GM18519 (cell line): ENCODE data around the gene ZNF438.

Experiments
- ATAC-seq: cut with Tn5 transposase; IDR thresholded peaks from one replicate; pipeline ENCODE4 v1.9.1; 2021; ENCODE audit warnings: mild to moderate bottlenecking, moderate library complexity; ENCODE audit not compliant: unreplicated experiment, low FRiP score

The ZNF438 gene

DNA sequence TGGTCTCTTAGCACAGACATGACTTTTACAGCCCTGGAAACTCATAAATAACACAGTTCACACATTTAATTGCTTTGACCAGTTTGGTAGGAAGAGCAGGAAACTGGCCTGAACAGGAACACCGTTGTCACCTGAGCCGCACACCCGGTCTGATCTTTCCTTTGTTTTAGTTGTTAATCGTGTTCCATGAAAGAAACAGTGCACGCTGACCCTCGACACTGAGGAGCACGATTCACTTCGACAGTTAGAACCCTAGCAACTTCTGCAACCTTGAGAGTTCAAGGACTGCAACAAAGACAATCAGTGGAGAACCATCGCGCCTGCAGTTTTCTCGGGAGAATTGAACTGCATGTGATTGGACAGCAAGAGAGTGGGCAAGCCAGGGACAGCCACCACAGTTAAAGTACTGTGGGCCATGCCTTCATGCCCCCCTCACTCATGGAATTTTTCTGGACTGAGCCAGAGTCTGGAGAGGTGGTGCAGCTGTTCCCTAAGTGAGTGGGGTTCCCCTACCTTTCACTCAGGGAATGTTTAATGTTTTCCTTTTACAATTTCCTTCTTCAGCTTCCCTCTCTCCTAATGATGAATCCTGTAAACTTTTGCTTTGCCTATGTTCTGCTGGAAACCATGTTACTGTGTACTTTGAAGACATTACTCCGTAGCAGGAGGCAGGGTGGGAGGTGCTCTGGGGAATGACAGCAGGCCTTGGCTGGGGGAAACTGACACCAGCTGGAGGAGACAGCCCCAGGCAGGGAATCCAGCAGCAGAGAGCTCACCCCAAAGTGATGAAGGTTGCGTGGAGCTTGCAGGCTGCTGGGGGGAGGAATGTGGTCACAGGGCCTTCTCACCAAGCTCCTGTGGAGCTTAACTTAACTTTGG, 198.7 kb downstream of the ZNF438 start:
- ATAC-seq, result no peak

DNA sequence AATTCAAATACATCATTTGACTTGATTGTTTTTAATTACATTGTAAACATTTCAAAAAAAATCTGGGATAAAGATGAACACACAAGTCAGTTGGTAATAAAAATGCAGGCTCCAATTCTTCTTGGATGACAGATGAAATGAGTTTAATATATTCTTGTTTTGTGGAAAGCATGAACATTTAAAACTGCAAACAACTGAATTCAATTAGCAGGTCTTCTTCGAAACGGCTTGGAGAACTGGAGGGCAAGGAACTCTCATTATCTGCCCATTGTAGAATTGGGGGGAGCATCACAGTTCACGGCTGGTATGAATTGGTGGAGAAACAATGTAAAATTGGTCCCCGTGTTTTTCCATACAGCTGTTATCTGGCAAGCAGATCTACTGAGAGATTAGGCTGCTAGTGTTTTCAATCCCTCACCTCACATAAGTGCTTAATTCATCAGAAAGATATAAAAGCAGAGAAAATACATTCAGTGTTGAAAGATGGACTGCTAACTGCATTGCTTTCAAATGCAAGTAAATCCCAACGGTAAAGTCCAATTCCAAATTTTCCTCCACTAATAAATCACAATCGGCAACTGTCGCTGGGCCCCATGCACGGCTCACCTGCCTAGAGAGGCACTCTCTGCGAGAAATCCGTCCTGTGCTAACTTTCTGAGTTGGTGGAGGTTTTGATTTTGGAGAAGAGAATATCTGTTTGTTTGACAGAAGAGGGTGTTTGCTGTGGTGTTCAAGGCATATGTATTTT, 199.5 kb downstream of the ZNF438 start:
- no peak for ATAC-seq

- ATAC-seq, result no peak
Observed at GRCh38 chr10:30831426-30831825, 200.2 kb downstream of the ZNF438 start.

- no peak for ATAC-seq
Observed at GRCh38 chr10:30830315-30831230, 201.1 kb downstream of the ZNF438 start.

DNA sequence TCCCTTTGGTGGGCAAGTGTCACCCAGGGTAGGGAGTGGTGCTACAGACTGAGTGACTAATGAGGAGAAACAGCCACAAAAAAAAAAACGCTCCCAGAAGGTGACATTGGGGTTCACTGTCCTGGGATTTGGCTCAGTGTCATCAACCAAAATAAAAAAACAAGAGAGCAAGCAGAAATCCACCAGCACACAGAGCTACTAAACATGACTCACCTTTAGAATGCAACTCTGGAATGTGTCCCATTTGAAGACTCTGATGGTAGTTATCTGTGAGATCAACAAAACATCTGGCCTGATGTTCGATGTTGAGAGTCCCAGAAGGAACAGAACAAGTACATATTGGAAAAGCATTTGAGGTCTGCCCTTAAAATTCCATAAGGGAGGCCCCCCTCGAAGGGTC, 201.8 kb downstream of the ZNF438 start:
- no peak for ATAC-seq

DNA sequence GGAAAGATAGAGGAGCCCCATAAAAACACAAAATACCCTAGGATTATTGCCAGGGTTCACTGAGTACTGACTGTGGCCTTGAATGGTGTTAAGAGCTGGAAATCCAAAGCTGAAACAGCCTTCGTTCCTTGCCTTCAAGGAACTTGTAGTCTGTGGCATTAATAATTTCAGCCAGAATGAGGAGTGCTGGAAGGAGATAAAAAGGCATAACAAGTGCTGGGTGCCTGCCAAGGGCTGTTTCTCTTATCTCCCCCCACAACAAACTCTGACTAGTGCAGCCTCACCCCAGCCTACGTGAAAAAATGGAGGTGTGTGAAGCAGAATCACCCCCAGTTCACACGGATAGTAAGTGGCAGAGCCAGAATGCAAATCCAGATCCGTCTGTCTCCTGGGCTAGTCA, 203.0 kb downstream of the ZNF438 start:
- no peak for ATAC-seq

DNA sequence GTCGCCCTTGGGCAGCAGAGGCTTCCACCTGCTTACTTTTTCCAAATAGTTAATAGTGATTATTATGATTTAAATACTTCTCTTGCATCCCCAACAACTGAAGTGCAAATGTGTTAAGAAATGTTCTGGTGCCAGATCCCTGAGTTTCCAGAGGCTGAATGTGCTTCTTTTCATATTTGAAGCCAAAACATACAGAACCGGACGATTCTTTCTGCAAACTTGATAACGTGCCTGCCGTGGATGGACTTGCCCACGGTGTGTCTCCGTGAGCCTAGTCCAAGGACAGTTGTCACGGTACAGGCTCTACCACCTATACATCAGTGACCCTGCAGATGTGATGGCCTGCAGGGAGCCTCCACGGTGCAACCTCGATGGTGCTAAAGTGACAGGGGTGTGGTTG, 203.5 kb downstream of the ZNF438 start:
- no peak for ATAC-seq

- no peak for ATAC-seq
Observed at GRCh38 chr10:30827531-30828120, 204.0 kb downstream of the ZNF438 start.

- ATAC-seq, result no peak
Observed at GRCh38 chr10:30826679-30827078, 205.0 kb downstream of the ZNF438 start.

DNA sequence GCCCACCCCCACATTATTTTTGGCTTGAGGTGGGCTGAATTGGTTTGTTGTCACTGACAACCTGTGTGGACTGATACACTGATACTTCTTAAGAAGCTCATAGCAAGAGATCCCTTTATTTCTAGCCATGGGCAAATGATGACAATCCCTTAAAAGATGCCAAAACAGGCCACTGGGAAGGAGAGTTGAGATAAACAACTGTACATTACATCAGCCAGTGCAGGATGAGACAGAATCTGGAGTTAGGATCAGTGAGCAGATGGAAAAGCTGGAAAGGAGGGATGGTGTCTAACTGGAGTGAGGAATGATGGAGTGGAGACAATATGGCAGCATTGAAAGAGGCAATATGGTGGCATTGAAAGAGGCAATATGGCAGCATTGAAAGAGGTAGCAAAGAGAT, 206.2 kb downstream of the ZNF438 start:
- no peak for ATAC-seq

- ATAC-seq, result no peak
Observed at GRCh38 chr10:30825022-30825421, 206.6 kb downstream of the ZNF438 start.

DNA sequence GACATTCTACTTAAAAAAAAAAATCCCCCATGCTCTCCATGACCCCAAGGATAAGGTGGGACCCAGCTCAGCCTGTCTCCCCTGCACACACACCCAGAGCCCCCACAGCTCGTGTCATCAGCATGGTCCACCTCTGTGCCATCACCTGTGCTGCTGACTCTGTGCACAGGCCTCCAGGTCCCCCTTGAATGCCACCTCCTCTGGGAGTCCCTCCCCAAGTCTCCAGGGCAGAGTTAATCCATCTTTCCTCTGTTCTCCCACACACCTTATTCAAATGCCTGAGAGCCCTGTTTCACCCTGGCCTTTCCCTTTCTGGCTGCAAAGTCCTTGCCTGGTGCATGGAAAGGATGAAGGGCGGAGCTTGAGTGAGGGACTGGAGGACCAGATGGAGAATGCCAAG, 208.0 kb downstream of the ZNF438 start:
- no peak for ATAC-seq

GRCh38 chr10:30822693-30823465, 208.8 kb downstream of the ZNF438 start:
- ATAC-seq, result no peak

DNA sequence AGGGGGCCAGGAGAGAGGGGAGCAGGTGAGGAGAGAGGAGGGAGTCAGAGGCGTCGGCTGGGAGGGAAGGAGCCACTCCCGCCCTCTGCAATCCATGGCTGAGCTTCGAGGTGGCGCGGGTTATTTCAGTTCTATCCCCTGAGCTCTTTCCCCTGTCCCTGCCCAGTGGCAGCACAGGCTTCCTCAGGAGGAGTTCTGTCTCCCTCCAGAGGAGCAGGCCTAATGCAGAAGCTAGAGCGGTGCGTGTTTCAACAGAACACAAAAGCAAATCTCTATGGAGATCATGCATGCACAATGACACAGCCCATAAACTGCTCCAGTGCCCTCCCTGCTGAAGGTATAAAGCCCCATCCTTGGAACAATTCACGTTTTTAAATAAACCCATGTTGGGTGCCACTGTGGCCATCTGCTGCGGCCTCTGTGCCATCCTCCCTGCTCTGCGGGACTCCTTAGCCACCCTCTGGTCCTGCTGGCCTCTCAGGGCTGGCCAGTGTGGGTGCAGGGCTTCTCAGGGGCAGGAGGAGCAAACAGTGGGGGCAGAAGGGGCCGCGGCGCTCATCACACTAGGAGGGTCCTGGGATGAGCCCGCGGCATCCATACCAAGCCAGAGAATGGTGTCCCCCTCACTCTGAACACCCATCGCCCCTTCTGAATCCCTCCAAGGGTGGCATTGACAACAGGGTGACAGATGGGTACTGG, 209.5 kb downstream of the ZNF438 start:
- ATAC-seq, result no peak

DNA sequence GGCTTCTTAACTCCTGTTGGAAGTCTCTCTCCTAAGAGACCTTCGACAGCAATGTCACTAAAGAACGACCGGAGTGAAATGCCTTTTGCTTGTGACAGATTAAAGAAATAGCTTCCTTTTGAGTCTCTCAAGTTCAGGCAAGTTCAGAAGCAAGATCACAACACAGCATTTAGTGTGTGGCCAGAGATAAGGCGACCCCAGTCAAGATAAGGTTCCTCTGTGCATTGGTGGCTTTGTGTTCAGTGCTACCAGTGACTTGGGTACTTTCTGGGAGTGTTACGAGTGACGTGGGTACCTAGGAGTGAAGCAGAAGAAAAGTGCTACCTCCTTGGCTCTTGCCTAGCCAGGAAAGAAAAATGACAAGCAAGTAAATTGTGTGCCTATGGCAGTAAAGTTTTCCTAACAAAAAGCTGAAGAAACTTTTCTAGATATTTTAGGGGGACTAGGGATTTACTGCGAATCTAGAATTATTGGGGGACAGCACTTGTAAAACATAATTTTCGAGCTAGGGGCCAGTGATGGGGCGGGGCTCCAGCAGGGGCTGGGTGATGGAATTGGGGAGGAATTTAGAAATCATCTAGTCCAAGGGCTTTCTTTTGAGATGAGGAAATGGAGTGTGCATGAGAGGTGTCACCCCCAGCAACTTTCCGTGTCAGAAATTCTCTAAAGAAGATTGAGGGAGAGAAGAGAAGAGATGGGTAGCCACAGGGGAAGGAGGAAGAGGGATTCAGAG, 210.2 kb downstream of the ZNF438 start:
- ATAC-seq, result no peak

DNA sequence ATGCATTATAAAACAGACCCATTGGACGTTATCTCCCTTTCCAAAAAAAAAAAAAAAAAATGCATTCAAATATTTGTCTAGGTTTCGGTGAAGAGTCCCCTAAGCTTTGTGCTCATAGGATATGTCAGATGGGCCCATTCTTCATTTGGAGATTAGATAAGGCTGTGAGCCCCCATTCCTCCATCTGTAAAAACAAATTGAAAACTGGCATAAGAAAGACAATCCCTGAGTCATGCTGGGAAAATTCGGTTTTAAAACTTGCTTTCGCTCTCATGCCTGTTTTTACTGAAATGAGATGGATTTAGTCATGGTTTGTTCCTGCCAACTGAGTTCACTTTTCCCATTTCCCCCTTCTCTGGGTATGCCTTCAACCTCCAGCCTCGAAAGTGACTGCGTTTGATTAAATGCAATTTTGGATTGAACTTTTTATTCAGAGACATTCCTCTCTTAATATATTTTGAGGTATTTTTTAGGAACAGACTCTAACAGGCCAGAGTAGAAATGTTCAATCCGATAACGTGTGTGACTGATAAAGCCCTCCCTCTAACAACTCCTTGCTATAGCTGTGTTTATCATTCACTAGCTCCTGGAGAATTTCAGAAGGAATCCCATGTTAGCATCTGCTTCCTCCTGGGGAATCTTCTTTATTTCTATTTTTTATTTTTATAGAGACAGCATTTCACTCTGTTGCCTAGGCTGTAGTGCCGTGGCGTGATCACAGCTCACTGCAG, 211.2 kb downstream of the ZNF438 start:
- no peak for ATAC-seq

DNA sequence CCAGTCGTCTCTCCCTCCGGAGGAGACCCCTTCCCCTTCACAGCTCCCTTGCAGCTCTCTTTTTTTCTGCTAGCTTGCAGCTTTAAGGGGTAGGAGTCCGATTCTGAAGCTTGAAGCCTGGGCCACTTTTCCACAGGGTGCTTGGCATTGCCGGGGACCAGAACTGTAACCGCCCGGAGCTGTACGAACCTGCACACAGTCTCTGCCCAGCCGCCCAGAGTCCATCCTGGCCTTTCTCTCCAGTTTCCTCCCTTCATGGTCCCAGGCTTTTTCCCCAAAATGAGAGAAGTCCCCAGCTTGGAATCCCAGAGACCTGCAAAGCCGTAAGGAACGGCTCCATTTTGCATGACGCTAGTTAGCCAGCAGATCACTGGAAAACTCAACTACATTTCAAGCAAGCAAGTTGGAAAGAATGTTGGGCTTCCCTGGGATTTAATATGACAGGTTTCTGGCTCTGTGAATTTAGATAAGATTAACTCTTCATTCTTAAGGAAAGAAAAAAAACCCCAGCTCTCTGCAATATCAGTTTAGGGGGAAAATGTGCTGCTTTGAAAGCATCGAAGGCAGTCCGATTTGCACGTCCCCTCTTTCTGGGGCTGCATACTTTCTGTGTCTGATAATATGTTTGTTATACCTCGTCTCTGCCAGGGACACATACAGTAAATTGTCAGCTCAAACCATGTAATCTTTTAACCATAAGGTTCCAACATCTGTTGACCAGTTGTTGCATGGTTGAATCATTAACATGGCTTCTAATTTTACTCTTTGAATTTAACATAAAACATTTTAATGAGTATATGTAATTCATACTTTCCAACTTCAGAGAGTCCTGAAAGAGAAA, 212.1 kb downstream of the ZNF438 start:
- ATAC-seq, result no peak
